Measurements from ENCODE around the gene CWC27.
A peak's percentile ranks its signal among the peaks of the same experiment; 100 is the strongest.

Gene CWC27

DNA sequence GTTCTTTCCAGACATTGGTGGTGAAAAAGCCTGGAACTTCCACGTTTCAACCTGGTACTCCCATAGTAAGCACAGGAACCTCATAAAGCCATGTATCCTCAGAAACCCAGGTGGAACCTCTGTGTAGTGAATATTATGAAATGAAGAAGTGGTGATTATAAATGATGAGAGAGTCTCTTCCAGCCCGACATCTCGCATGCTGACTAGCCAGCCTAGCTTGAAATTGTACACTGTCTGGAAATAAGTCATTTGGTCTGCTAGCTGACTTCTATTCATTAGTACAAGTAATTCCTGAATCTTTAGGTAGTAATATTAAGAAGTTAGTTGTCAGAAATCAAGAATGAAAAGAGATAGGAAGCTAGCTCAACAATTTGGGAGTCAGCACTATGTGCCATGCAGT, 203.3 kb downstream of the CWC27 start:
- H3K36me3 Mint-ChIP-seq (ENCODE audit: low read depth), result peaks cover 59% of the 10 kb centered on the region
- H3K27ac Mint-ChIP-seq, result no peak overlapping the region
- H3K4me1 Mint-ChIP-seq, result peaks cover 4% of the 10 kb centered on the region
- no peaks in the 10 kb centered on the region for H3K27me3 Mint-ChIP-seq (ENCODE audit: low read depth, poor library complexity)
- no peak for DNase-seq
- no peak for TF ChIP-seq CTCF (IDR thresholded peaks at IDR 0.05)
- H3K4me3 Mint-ChIP-seq, result no peak overlapping the region
- H3K9me3 Mint-ChIP-seq, result peaks cover 6% of the 10 kb centered on the region

GRCh38 chr5:64972591-64972990, 203.9 kb downstream of the CWC27 start:
- DNase-seq, result no peak
- Mint-ChIP-seq H3K4me1 (peaks cover 4% of the 10 kb centered on the region), H3K4me3 (no peak overlapping the region), H3K36me3 (ENCODE audit: low read depth) (peaks cover 60% of the 10 kb centered on the region), H3K9me3 (peaks cover 6% of the 10 kb centered on the region), H3K27me3 (ENCODE audit: low read depth, poor library complexity) (no peaks in the 10 kb centered on the region), H3K27ac (no peak overlapping the region)
- no peak for TF ChIP-seq CTCF (IDR thresholded peaks at IDR 0.05)

- DNase-seq, result no peak
- no peak overlapping the region for H3K4me3 Mint-ChIP-seq
- H3K9me3 Mint-ChIP-seq, result peaks cover 6% of the 10 kb centered on the region
- H3K36me3 Mint-ChIP-seq (ENCODE audit: low read depth), result peaks cover 66% of the 10 kb centered on the region
- TF ChIP-seq CTCF (IDR thresholded peaks at IDR 0.05), result no peak
- peaks cover 4% of the 10 kb centered on the region for H3K4me1 Mint-ChIP-seq
- H3K27me3 Mint-ChIP-seq (ENCODE audit: low read depth, poor library complexity), result no peaks in the 10 kb centered on the region
- no peak overlapping the region for H3K27ac Mint-ChIP-seq
These were observed 204.5 kb downstream of the CWC27 start for GRCh38 chr5:64973215-64973614.

DNA sequence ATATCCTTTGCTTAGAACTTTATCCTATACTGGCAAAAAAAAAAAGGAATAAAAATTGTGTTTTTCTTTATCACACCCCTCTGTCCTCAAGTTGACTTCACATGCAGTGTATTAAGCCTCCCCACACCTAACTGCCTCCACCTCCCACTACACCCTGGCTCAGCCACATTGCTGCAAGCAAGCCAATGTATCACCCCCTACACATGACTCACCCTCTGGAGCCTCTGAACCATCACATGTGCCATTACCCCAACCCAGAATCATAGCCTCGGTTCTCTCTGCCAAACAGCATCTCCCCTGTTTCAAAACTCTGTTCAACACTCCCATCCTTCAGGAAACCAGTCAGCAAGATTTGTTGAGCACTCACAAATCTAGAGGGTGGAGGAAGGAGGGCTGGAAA, 209.0 kb downstream of the CWC27 start:
- no peak overlapping the region for H3K27ac Mint-ChIP-seq
- no peak overlapping the region for H3K4me3 Mint-ChIP-seq
- H3K36me3 Mint-ChIP-seq (ENCODE audit: low read depth), result peaks cover 57% of the 10 kb centered on the region
- no peak for TF ChIP-seq CTCF (IDR thresholded peaks at IDR 0.05)
- H3K4me1 Mint-ChIP-seq, result no peaks in the 10 kb centered on the region
- DNase-seq, result no peak
- no peaks in the 10 kb centered on the region for H3K9me3 Mint-ChIP-seq
- H3K27me3 Mint-ChIP-seq (ENCODE audit: low read depth, poor library complexity), result no peaks in the 10 kb centered on the region

GRCh38 chr5:64978546-64978945, 209.8 kb downstream of the CWC27 start:
- Mint-ChIP-seq H3K27me3 (ENCODE audit: low read depth, poor library complexity) (no peaks in the 10 kb centered on the region), H3K4me1 (no peaks in the 10 kb centered on the region), H3K36me3 (ENCODE audit: low read depth) (peaks cover 56% of the 10 kb centered on the region), H3K27ac (peak overlapping the region; percentile 14), H3K9me3 (no peaks in the 10 kb centered on the region), H3K4me3 (no peak overlapping the region)
- DNase-seq, result no peak
- TF ChIP-seq CTCF (IDR thresholded peaks at IDR 0.05), result no peak

GRCh38 chr5:64979531-64979930, 210.8 kb downstream of the CWC27 start:
- no peak for TF ChIP-seq CTCF (IDR thresholded peaks at IDR 0.05)
- H3K9me3 Mint-ChIP-seq, result no peaks in the 10 kb centered on the region
- H3K4me1 Mint-ChIP-seq, result no peaks in the 10 kb centered on the region
- no peak for DNase-seq
- H3K4me3 Mint-ChIP-seq, result no peak overlapping the region
- H3K27me3 Mint-ChIP-seq (ENCODE audit: low read depth, poor library complexity), result no peaks in the 10 kb centered on the region
- H3K27ac Mint-ChIP-seq, result no peak overlapping the region
- H3K36me3 Mint-ChIP-seq (ENCODE audit: low read depth), result peaks cover 54% of the 10 kb centered on the region
